Ascending aorta (tissue), 2 donors: Measurements from ENCODE around the gene LRP1B. TPM values are rescaled to one million over a fixed set of nuclear protein-coding genes. Genes with fewer than 3 reads are reported as not detected.

Source experiments
- DNase-seq, 2 donors: peaks; one replicate each; pipeline ENCODE4 v3.0.0-alpha.2; 2019; ENCODE audit warnings: low spot score in 2 of 2
- H3K27ac ChIP-seq, 2 donors: fragments of 200-600 bp; sonication (generic); one replicate each; pipeline ENCODE4 v1.5.1; 2016 to 2017; ENCODE audit warnings: mild to moderate bottlenecking in 1 of 2
- H3K27me3 ChIP-seq: fragments of 200-600 bp; sonication (generic); one replicate; pipeline ENCODE4 v1.5.1; 2017
- H3K36me3 ChIP-seq, 2 donors: fragments of 200-600 bp; sonication (generic); one replicate each; pipeline ENCODE4 v1.5.1; 2016
- H3K4me1 ChIP-seq, 2 donors: fragments of 200-600 bp; sonication (generic); one replicate each; pipeline ENCODE4 v1.5.1; 2016 to 2017; ENCODE audit warnings: mild to moderate bottlenecking in 1 of 2
- H3K4me3 ChIP-seq, 2 donors: fragments of 200-600 bp; sonication (generic); one replicate each; pipeline ENCODE4 v1.5.1; 2016 to 2017; ENCODE audit warnings: mild to moderate bottlenecking in 1 of 2
- H3K9me3 ChIP-seq, 2 donors: fragments of 200-600 bp; sonication (generic); one replicate each; pipeline ENCODE4 v1.5.1; 2016
- intact Hi-C: fragments of 100-400 bp; cut with DNase I; formaldehyde crosslinking; loops from one replicate; pipeline ENCODE4 v1.15.1; 2023
- total RNA-seq: library from RNA; depleted of rRNA; stranded (reverse); fragments of >200 nt; gene quantifications from one replicate; pipeline ENCODE4 v1.1.0, GENCODE V29; 2016
- TF ChIP-seq, protein P1 (sequence below), 3 experiments: fragments of 200-600 bp in 2 of 3; fragments of 450-650 bp in 1 of 3; sonication (generic) in 2 of 3; IDR thresholded peaks; one replicate each; pipeline ENCODE4 v1.5.1; 2016 to 2019; ENCODE audit warnings: antibody characterized with exemption in 3 of 3, mild to moderate bottlenecking in 1 of 3, moderate library complexity in 1 of 3

LRP1B gene
- total RNA-seq, 1 donor from 2014 or later, result not detected

DNA sequence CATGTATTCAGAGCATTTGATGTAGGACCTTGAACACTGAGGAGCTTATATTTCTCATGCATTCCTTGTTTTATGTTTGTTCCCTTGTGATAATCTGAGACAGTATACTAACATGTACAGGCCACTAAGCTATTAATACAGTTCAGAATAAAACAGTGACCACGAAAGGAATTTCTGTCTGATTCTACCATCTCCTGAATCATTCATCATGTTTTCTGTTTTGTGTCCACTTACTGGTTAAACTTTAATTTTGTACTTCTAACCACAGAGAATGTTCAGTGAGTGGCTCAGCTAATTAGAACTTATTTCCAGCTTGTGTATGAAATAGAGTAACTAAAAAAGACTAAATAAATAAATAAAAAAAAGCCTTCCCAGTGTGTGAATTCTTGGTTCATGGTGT, 110.4 kb downstream of the LRP1B start:
- Histone ChIP-seq H3K36me3 (no peaks in the 10 kb centered on the region), H3K27ac (no peak overlapping the region), H3K9me3 (no peaks in the 10 kb centered on the region), H3K27me3 (no peaks in the 10 kb centered on the region), H3K4me1 (no peaks in the 10 kb centered on the region), H3K4me3 (no peak overlapping the region)
- no peak for DNase-seq
- TF ChIP-seq, protein P1, sequence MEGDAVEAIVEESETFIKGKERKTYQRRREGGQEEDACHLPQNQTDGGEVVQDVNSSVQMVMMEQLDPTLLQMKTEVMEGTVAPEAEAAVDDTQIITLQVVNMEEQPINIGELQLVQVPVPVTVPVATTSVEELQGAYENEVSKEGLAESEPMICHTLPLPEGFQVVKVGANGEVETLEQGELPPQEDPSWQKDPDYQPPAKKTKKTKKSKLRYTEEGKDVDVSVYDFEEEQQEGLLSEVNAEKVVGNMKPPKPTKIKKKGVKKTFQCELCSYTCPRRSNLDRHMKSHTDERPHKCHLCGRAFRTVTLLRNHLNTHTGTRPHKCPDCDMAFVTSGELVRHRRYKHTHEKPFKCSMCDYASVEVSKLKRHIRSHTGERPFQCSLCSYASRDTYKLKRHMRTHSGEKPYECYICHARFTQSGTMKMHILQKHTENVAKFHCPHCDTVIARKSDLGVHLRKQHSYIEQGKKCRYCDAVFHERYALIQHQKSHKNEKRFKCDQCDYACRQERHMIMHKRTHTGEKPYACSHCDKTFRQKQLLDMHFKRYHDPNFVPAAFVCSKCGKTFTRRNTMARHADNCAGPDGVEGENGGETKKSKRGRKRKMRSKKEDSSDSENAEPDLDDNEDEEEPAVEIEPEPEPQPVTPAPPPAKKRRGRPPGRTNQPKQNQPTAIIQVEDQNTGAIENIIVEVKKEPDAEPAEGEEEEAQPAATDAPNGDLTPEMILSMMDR (IDR thresholded peaks at IDR 0.05), result no peak
- intact Hi-C loops, result no loop called here

DNA sequence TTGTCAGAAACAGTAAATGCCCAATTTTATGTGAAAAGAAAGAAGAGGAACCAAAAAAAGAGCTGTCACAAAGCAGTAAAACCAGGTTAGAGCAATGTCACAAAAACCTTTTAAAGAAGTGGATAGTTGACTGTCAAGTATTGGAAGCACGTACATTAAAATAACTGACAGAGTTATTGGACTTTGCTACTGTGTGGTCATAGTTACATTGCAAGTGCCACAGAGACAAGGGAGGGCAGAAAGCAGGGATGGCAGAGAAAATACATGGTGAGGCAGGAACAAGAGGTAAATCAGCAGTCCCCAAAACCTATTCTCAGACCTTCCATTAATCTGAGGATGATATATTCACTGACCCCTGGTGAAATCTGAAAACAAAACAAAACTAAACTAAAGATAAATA, 116.3 kb downstream of the LRP1B start:
- intact Hi-C loops, result no loop called here
- no peaks in the 10 kb centered on the region for H3K4me1 ChIP-seq
- no peaks in the 10 kb centered on the region for H3K27me3 ChIP-seq
- no peak overlapping the region for H3K4me3 ChIP-seq
- TF ChIP-seq, protein P1 (IDR thresholded peaks at IDR 0.05), result no peak
- no peak for DNase-seq
- no peaks in the 10 kb centered on the region for H3K36me3 ChIP-seq
- no peak overlapping the region for H3K27ac ChIP-seq
- no peaks in the 10 kb centered on the region for H3K9me3 ChIP-seq

DNA sequence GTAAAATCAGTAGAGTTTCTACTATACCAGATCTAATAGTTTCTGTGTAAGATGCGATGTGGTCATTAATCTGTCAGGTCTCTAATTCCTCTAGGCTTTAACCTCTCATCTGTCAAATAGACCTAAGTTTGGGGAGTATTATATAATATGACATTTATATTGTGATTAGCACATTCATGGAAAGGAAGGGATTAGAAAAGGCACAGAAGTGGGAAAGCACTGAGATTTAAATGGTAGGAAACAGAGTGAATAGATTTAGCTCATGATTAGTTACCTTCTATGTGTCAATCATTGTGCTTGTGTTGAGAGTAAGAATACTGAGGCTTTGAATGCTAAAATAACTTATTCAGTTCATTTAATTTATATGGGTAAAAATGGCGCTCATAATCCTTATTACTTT, 118.0 kb downstream of the LRP1B start:
- Histone ChIP-seq H3K4me1 (no peaks in the 10 kb centered on the region), H3K4me3 (no peak overlapping the region), H3K27ac (no peak overlapping the region), H3K36me3 (no peaks in the 10 kb centered on the region), H3K27me3 (no peaks in the 10 kb centered on the region), H3K9me3 (no peaks in the 10 kb centered on the region)
- TF ChIP-seq, protein P1 (IDR thresholded peaks at IDR 0.05), result no peak
- no peak for DNase-seq
- intact Hi-C loops, result no loop called here

DNA sequence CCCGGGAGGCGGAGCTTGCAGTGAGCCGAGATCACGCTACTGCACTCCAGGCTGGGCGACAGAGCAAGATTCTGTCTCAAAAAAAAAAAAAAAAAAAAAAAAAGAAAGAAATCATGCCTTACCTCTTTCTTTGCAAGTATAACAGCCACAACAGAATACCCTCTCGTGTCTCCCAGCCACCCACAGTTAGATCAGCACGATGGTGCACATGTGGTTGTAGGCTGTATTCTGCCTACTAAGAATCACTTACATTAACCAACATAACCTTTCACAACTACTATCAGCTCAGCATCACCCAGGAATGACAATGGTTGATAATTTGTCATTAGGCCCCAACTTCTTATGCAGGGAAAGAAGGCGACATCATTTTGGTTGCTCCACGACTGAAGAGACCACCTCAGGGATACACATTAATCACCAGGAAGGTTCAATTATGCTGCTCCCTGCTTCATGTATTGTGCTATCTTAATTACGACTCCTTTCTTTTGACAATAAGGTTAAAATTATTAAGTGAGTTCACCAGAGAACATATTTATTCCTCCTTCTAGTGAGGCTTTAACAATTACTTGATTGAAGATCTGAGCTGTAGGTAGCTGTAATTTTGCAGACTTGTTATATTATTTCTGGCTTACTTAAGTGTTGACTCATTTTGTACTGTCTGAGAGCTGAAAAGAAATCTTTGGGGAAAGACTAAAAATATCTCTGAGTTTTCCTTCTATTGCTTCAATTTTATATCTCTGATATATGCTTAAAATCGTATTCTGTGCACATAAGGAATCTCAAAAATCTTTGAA, 120.1 kb downstream of the LRP1B start:
- Histone ChIP-seq H3K27ac (no peak overlapping the region), H3K4me1 (no peaks in the 10 kb centered on the region), H3K27me3 (no peaks in the 10 kb centered on the region), H3K36me3 (no peaks in the 10 kb centered on the region), H3K9me3 (no peaks in the 10 kb centered on the region), H3K4me3 (no peak overlapping the region)
- TF ChIP-seq, protein P1 (IDR thresholded peaks at IDR 0.05), result no peak
- intact Hi-C loops, result no loop called here
- no peak for DNase-seq

DNA sequence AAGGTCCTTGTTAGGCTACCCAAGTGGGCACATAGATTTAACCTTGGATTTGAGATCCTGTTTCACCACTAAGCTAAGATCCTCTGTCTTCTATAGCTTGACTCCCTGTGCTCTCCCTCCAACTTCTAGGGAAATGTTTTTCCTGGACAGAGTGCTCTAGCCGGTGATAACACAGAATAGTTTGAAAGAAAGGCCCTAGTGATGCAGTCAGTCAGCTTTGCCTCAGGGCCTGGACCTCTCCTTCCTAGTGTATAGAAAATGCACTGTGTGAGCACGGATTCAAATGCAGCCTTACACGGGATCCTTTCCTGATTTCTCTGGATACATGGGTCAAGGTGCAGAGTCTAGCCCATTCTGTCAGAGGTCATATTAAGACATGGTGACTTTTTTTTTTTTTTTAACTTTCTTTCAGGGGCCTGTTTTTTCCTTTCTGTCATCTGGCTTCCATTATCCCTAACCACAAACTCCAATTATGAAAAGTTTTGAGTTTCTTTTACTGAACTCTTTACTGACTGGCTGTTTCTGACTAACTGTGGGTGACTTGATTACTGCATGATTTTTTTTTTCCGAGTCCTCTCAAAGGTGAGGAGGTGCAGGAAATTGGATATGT, 122.6 kb downstream of the LRP1B start:
- TF ChIP-seq, protein P1 (IDR thresholded peaks at IDR 0.05), result no peak
- Histone ChIP-seq H3K36me3 (no peaks in the 10 kb centered on the region), H3K4me3 (no peak overlapping the region), H3K4me1 (no peaks in the 10 kb centered on the region), H3K27ac (no peak overlapping the region), H3K27me3 (no peaks in the 10 kb centered on the region), H3K9me3 (no peaks in the 10 kb centered on the region)
- no peak for DNase-seq
- intact Hi-C loops, result no loop called here
